Bronchial epithelial cell (primary cell): ENCODE results near the gene TFF1. TPM values are rescaled to one million over a fixed set of nuclear protein-coding genes. Genes with fewer than 3 reads are reported as not detected.

Experiments used
- DNase-seq: peaks from one replicate; pipeline ENCODE4 v3.0.0-alpha.2; 2010; ENCODE audit warnings: low read depth
- FAIRE-seq: peaks from 2 replicates; lab custom pipeline; 2011; peaks lifted over from hg19 to GRCh38; lab: Jason Lieb, UNC
- H3K27me3 ChIP-seq: 2 replicates; pipeline ENCODE4 v1.5.1; 2011; ENCODE audit warnings: low read length; ENCODE audit not compliant: control insufficient read depth, insufficient read depth
- H3K36me3 ChIP-seq: 2 replicates; pipeline ENCODE4 v1.5.1; 2011; ENCODE audit warnings: low read length; ENCODE audit not compliant: control insufficient read depth, insufficient read depth
- H3K4me3 ChIP-seq: 2 replicates; pipeline ENCODE4 v1.5.1; 2011; ENCODE audit warnings: mild to moderate bottlenecking, low read depth, low read length, control low read depth
- total RNA-seq: library from RNA; depleted of rRNA; stranded (reverse); fragments of >200 nt; gene quantifications from 2 replicates; pipeline ENCODE4 v1.2.1, GENCODE V29; 2014
- TF ChIP-seq, protein P1 (sequence below): IDR thresholded peaks from 2 replicates; pipeline ENCODE4 v1.5.1; 2011; ENCODE audit warnings: mild to moderate bottlenecking, moderate library complexity, low read length, control low read depth, inconsistent platforms; ENCODE audit not compliant: insufficient read depth, severe bottlenecking

Gene TFF1
- total RNA-seq, 1 donor from 2014 or later: not detected

DNA sequence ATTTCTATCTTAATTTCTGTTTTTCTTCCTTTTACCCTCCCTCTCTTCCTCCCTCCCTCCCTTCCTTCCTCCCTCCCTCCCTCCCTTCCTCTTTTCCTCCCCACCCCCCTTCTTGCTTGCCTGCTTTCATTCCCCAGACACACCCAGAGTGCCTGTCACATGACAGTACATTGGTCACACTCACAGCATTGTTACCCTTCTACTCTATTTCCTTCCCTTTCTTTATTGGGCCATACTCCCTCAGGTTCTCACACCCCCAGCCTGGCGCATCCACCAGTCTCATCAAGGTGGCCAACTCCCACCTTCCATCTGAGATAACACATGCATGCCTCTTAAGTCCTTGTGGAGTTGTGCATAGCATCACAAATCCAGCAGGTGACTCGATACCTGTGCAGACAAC, 18.7 kb upstream of the TFF1 start:
- no peaks in the 10 kb centered on the region for H3K36me3 ChIP-seq
- TF ChIP-seq, protein P1, sequence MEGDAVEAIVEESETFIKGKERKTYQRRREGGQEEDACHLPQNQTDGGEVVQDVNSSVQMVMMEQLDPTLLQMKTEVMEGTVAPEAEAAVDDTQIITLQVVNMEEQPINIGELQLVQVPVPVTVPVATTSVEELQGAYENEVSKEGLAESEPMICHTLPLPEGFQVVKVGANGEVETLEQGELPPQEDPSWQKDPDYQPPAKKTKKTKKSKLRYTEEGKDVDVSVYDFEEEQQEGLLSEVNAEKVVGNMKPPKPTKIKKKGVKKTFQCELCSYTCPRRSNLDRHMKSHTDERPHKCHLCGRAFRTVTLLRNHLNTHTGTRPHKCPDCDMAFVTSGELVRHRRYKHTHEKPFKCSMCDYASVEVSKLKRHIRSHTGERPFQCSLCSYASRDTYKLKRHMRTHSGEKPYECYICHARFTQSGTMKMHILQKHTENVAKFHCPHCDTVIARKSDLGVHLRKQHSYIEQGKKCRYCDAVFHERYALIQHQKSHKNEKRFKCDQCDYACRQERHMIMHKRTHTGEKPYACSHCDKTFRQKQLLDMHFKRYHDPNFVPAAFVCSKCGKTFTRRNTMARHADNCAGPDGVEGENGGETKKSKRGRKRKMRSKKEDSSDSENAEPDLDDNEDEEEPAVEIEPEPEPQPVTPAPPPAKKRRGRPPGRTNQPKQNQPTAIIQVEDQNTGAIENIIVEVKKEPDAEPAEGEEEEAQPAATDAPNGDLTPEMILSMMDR: no peak
- no peaks in the 10 kb centered on the region for H3K27me3 ChIP-seq
- FAIRE-seq (no peak), DNase-seq (no peak)
- no peak overlapping the region for H3K4me3 ChIP-seq

DNA sequence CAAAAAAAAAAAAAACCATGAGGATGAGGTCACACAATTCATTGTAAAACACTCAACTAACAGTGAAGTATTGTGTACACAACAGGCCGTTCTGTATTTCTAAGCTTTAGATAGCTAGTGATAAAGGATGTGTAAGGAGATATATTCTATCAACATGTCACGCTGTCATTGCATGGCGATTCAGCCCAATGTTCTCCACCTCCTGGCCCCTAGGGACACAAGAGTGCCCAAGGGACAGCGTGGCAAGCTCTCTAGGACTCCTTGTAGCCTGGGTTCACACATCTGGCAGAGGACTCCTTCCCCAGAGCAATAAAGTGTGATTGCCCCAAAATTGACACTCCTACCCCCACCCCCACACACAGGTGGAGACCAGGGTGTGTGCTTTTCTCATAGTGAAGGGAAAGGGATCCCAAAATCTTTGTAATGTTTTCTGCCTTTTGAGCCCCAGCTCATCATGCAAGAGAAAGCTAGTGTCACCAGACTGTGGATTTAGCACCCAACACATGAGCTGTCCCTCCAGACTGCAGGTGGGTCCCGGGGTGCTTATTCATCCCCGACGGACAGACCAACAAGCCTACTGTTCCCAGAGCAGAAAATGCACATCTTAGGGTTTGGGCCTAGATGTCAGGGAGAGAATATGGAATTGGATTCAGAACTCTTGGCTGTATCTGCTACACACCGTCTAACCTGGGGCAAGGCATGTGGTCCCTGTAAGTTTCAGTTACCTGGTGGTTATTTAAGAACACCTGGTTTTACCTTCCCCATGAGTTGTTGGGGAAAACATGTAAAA, 18.0 kb upstream of the TFF1 start:
- Histone ChIP-seq H3K4me3 (no peak overlapping the region), H3K27me3 (no peaks in the 10 kb centered on the region), H3K36me3 (no peaks in the 10 kb centered on the region)
- FAIRE-seq (no peak), DNase-seq (no peak)
- TF ChIP-seq, protein P1: no peak

DNA sequence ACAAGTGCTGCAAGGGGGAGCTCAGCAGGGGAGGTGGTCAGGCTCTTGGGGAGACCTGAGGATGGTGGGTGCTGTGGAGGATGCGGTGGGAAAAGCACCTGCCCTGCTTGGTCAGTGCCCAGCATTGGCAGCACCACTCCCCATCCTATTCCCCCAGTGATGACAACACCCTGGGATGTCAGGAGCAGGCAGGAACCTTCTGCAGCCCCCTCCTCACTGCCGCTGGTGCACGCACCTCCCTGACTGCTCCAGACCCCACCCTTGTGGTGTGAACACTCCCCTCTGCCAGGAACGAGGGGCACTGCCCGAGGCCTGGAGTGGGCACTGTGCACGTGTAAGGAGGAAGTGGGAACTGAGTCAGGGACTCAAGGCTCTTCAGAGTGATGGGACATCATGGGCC, 17.0 kb upstream of the TFF1 start:
- TF ChIP-seq, protein P1: no peak
- Histone ChIP-seq H3K4me3 (no peak overlapping the region), H3K27me3 (no peaks in the 10 kb centered on the region), H3K36me3 (no peaks in the 10 kb centered on the region)
- no peak for DNase-seq
- FAIRE-seq: no peak

DNA sequence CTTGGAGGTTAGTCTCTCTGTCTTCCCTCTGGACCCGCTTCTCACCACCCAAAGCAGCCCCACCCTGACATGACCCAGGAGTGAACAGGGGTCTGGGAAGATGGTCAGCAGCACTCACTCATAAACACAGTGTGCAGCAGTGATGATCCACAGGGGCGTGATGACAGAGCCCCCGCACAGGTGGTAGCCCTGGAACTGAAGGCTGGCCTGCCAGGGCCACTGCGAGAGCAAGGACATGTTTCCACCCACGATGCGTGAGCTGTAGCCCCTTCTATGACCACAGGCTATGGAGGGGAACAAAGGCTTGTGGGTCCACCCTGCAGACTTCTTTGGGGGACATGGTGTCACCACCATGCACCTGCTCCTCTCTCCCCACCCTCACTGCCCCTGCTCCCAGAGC, 16.6 kb upstream of the TFF1 start:
- H3K36me3 ChIP-seq: no peaks in the 10 kb centered on the region
- no peaks in the 10 kb centered on the region for H3K27me3 ChIP-seq
- FAIRE-seq (no peak), DNase-seq (no peak)
- H3K4me3 ChIP-seq: no peak overlapping the region
- TF ChIP-seq, protein P1: no peak

- Histone ChIP-seq H3K27me3 (peaks cover 7% of the 10 kb centered on the region), H3K36me3 (no peaks in the 10 kb centered on the region), H3K4me3 (no peak overlapping the region)
- TF ChIP-seq, protein P1: peak; percentile 99
- FAIRE-seq (no peak), DNase-seq (peak; percentile 63)
Observed at GRCh38 chr21:42381347-42381984, 15.1 kb upstream of the TFF1 start.
